Loucy (cell line): ENCODE results near the gene INSYN2B.

Experiments
- EZH2phosphoT487 ChIP-seq: fragments of 200-600 bp; IDR thresholded peaks from 2 replicates; pipeline ENCODE4 v1.6.1; 2018; ENCODE audit warnings: antibody characterized with exemption, mild to moderate bottlenecking, moderate library complexity, borderline replicate concordance
- TF ChIP-seq, protein P1 (sequence below): fragments of 200-600 bp; sonication (generic); conservative IDR thresholded peaks from 2 replicates; pipeline ENCODE4 v1.5.1; 2014; ENCODE audit warnings: mild to moderate bottlenecking, antibody characterized with exemption, low read length

- TF ChIP-seq, protein P1, sequence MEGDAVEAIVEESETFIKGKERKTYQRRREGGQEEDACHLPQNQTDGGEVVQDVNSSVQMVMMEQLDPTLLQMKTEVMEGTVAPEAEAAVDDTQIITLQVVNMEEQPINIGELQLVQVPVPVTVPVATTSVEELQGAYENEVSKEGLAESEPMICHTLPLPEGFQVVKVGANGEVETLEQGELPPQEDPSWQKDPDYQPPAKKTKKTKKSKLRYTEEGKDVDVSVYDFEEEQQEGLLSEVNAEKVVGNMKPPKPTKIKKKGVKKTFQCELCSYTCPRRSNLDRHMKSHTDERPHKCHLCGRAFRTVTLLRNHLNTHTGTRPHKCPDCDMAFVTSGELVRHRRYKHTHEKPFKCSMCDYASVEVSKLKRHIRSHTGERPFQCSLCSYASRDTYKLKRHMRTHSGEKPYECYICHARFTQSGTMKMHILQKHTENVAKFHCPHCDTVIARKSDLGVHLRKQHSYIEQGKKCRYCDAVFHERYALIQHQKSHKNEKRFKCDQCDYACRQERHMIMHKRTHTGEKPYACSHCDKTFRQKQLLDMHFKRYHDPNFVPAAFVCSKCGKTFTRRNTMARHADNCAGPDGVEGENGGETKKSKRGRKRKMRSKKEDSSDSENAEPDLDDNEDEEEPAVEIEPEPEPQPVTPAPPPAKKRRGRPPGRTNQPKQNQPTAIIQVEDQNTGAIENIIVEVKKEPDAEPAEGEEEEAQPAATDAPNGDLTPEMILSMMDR: no peak
- no peak for TF ChIP-seq EZH2phosphoT487
Observed at GRCh38 chr5:169837686-169838085, 142.6 kb downstream of the INSYN2B start.
